Cardiac muscle cell (in vitro differentiated cells and primary cell): ENCODE results near the gene HOXC10. TPM values are rescaled to one million over a fixed set of nuclear protein-coding genes. Genes with fewer than 3 reads are reported as not detected.
A peak's percentile ranks its signal among the peaks of the same experiment; 100 is the strongest.

ENCODE experiments used
- DNase-seq, 2 donors: peaks; one replicate each; pipeline versions ENCODE4 v3.0.0 to v3.0.0-alpha.2; 2010 to 2017; ENCODE audit warnings: low read depth in 1 of 2, low spot score in 1 of 2
- H3K27ac ChIP-seq: fragments of 200-600 bp; sonication (generic); 2 replicates; pipeline ENCODE4 v1.5.1; 2016
- H3K27me3 ChIP-seq: fragments of 200-600 bp; sonication (generic); 2 replicates; pipeline ENCODE4 v1.6.0; 2016; ENCODE audit warnings: control low read depth
- H3K36me3 ChIP-seq: fragments of 200-600 bp; sonication (generic); 2 replicates; pipeline ENCODE4 v1.5.1; 2016; ENCODE audit warnings: control low read depth
- H3K4me1 ChIP-seq: fragments of 200-600 bp; sonication (generic); 2 replicates; pipeline ENCODE4 v1.8.1; 2017; ENCODE audit warnings: low read depth, mild to moderate bottlenecking, mixed run types
- H3K4me3 ChIP-seq: fragments of 200-600 bp; sonication (generic); 2 replicates; pipeline ENCODE4 v1.5.1; 2016; ENCODE audit warnings: mild to moderate bottlenecking
- H3K9me3 ChIP-seq: fragments of 200-600 bp; sonication (generic); 2 replicates; pipeline ENCODE4 v1.5.1; 2017; ENCODE audit warnings: low read depth, mild to moderate bottlenecking, control low read depth
- polyA plus RNA-seq: library from polyadenylated mRNA; unstranded; fragments of >200 nt; fragmentation: Nextera tagmentation; extraction: Ambion mirVana; gene quantifications from 2 replicates; pipeline ENCODE4 v1.2.1, GENCODE V29; 2016
- total RNA-seq: library from RNA; depleted of rRNA; stranded (reverse); fragments of >200 nt; gene quantifications from 2 replicates; pipeline ENCODE4 v1.2.3, GENCODE V29; 2016
- TF ChIP-seq, protein P1 (sequence below): IDR thresholded peaks from 2 replicates; pipeline ENCODE4 v1.5.1; 2012; ENCODE audit warnings: low read depth, mild to moderate bottlenecking, low read length

The HOXC10 gene
- total and polyA plus RNA-seq, 2 experiments from 2014 or later = not detected

DNA sequence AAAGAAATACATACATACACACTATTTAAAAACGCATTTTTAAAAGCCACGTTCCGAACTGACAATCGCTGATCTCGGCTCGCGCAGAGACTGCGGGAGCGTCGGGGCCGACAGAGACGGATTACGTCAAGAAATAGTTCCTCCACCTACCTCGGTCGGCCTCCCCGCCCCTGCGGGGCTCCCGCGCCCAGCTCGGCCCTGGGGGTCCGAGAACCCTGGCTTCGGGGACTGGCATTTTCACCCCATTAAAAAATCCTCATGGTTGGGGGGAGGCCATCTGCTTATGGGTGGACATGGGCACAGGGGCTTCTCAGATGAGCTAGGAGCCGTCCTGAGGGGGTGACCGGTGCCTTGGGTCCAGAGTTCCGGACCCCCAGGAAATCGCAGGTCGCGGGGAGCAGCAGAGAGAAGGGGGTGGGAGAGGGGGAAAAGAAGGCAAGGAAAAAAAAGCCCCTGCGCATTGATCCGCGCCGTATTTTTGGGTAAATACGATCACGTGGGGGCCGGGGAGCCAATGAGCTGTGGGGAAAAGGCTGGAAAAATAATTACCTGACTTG, 14.7 kb downstream of the HOXC10 start:
- TF ChIP-seq, protein P1, sequence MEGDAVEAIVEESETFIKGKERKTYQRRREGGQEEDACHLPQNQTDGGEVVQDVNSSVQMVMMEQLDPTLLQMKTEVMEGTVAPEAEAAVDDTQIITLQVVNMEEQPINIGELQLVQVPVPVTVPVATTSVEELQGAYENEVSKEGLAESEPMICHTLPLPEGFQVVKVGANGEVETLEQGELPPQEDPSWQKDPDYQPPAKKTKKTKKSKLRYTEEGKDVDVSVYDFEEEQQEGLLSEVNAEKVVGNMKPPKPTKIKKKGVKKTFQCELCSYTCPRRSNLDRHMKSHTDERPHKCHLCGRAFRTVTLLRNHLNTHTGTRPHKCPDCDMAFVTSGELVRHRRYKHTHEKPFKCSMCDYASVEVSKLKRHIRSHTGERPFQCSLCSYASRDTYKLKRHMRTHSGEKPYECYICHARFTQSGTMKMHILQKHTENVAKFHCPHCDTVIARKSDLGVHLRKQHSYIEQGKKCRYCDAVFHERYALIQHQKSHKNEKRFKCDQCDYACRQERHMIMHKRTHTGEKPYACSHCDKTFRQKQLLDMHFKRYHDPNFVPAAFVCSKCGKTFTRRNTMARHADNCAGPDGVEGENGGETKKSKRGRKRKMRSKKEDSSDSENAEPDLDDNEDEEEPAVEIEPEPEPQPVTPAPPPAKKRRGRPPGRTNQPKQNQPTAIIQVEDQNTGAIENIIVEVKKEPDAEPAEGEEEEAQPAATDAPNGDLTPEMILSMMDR = no peak
- Histone ChIP-seq H3K36me3 (no peaks in the 10 kb centered on the region), H3K27me3 (peaks cover 100% of the 10 kb centered on the region), H3K27ac (no peak overlapping the region), H3K9me3 (no peaks in the 10 kb centered on the region), H3K4me1 (no peaks in the 10 kb centered on the region), H3K4me3 (no peak overlapping the region)
- DNase-seq = no peak

DNA sequence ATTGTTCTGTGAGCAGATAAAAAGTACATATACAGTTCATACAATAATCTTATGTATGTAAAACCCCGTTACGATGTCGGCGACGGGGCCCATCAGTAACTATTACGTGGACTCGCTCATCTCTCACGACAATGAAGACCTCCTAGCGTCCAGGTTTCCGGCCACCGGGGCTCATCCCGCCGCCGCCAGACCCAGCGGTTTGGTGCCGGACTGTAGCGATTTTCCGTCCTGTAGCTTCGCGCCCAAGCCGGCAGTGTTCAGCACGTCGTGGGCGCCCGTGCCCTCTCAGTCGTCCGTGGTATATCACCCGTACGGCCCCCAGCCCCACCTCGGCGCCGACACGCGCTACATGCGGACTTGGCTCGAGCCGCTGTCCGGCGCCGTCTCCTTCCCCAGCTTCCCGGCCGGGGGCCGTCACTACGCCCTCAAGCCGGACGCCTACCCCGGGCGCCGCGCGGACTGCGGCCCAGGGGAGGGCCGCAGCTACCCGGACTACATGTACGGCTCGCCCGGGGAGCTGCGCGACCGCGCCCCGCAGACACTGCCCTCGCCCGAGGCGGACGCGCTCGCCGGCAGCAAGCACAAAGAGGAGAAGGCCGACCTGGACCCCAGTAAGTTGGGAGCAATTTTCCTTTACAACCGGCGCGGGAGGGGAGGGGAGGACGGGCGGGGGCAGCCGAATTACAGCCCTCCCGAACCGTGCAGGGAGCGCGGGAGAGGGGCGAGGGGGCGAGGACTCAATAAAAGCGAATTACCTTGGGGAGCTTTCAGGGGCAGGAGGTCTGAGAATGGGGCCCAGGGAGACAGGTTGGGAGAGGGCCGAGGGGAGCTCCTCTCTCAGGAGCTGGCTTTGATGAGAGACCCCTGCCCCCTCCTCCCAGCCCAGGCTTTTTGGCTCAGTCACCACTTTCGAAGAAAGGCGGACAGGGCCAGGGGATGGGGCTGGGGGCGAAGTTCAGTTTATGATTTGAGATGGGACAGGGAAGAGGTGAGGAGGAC, 15.5 kb downstream of the HOXC10 start, which contains the start of gene HOXC9:
HOXC9 (plus strand) TSS at position 46 of the 999 bp plus-strand sequence; CDS start at position 74, 28 bp downstream.
- no peaks in the 10 kb centered on the region for H3K4me1 ChIP-seq
- H3K4me3 ChIP-seq = peak within 1 kb of the TSS; percentile 12
- TF ChIP-seq, protein P1 = no peak
- peaks cover 100% of the 10 kb centered on the region for H3K27me3 ChIP-seq
- H3K9me3 ChIP-seq = no peaks in the 10 kb centered on the region
- DNase-seq = peak in 1 of 2 donors; percentile 39
- H3K36me3 ChIP-seq = no peaks in the 10 kb centered on the region
- H3K27ac ChIP-seq = no peak within 1 kb of the TSS

DNA sequence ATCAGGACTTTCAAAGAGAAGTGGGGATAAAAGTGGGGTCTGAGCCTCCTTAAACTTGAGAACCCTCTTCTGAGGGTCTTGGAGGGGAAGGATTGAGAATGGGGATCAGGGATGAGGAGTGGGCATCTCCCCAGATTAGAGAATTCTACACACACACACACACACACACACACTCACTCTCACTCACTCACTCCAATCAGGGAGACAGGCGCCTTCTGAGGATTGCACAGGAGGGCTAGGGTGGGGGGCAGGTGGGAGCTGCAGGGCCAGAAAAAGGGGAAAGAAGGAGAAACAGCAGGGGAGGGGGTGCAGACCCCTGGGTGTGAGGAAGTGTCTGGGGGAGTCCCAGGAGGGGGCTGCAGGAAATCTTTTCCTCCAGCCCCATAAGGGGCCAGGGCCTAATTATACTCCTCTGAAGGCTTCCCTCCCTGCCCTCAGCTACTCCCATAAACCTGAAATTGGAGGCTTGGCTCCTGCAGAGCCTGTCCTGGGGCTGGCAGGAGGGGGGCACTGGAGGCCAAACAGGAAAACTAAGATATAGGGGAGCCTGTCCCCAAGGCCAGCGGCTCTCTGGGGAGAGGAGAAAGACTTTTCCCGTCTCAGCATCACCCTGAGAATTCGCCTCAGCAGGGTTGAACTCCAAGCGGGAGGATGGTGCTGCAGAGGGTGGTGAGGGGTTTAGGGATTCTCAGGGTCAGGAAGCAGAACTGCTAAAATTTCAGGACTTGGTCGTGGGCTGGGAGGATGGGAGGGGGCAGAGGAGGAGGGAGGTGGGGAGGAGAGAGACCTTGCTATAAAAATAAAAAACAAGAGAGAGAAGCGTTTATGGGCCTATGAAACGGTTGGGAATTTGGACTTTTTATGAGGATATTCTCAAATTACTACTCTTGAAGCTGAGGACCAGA, 16.6 kb downstream of the HOXC10 start:
- Histone ChIP-seq H3K9me3 (no peaks in the 10 kb centered on the region), H3K4me3 (no peak overlapping the region), H3K27me3 (peaks cover 100% of the 10 kb centered on the region), H3K4me1 (no peaks in the 10 kb centered on the region), H3K36me3 (no peaks in the 10 kb centered on the region), H3K27ac (no peak overlapping the region)
- TF ChIP-seq, protein P1 = no peak
- DNase-seq = no peak

DNA sequence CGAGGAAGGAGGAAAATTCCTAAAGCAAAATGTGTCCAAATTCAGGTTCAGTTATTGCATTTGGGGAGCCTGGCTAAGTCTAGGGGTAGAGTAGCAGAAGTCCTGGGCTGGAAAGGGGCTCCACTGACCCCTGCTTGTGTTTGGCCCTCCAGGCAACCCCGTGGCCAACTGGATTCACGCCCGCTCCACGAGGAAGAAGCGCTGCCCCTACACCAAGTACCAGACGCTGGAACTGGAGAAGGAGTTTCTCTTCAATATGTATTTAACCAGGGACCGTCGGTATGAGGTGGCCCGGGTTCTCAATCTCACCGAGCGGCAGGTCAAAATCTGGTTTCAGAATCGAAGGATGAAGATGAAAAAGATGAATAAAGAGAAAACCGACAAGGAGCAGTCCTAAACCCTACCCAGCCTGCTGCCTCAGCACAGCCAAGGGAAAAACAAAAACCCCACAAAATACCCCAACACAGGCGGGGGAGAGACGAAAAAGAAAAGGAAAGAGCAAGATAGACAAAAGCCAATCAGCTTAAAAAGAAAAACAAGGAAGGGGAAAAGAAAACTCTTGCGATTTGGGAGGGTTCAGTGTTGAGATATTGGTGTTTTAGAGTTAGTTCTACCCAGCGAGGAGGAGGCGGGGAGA, 17.4 kb downstream of the HOXC10 start:
- DNase-seq = no peak
- TF ChIP-seq, protein P1 = no peak
- no peak overlapping the region for H3K4me3 ChIP-seq
- H3K27me3 ChIP-seq = peaks cover 100% of the 10 kb centered on the region
- no peaks in the 10 kb centered on the region for H3K36me3 ChIP-seq
- H3K4me1 ChIP-seq = no peaks in the 10 kb centered on the region
- H3K9me3 ChIP-seq = no peaks in the 10 kb centered on the region
- H3K27ac ChIP-seq = no peak overlapping the region
